H1 (cell line): ENCODE measurements around the gene NPBWR2. TPM values are rescaled to one million over a fixed set of nuclear protein-coding genes. Genes with fewer than 3 reads are reported as not detected.

ENCODE experiments used
- CTCF ChIA-PET: fragments of 300-600 bp; sonication (Branson Sonifier 250); formaldehyde crosslinking; loops from one replicate; lab custom pipeline; 2021; ENCODE audit not compliant: partially characterized antibody; lab: Charles Lee
- POLR2A ChIA-PET: fragments of 300-600 bp; sonication (Branson Sonifier 250); formaldehyde crosslinking; loops from one replicate; lab custom pipeline; 2021; ENCODE audit warnings: inconsistent platforms; ENCODE audit not compliant: partially characterized antibody; lab: Charles Lee
- DNase-seq, 2 experiments: peaks; one replicate each; pipeline versions ENCODE4 v3.0.0 to v3.0.0-alpha.2; 2010 to 2022; ENCODE audit warnings: low spot score in 2 of 2, low read depth in 1 of 2, mixed read lengths in 1 of 2
- FAIRE-seq: peaks from 2 replicates; lab custom pipeline; 2011; peaks lifted over from hg19 to GRCh38; lab: Jason Lieb, UNC
- H2AFZ ChIP-seq: 2 replicates; pipeline ENCODE4 v1.8.1; 2012; ENCODE audit warnings: low read length, inconsistent platforms
- H2AK5ac ChIP-seq: 2 replicates; pipeline ENCODE4 v1.6.1; 2013; ENCODE audit warnings: low read depth, low read length
- H2BK120ac ChIP-seq: replicated peaks from 2 replicates; pipeline ENCODE3; 2013; ENCODE audit warnings: low read depth, low read length, inconsistent platforms
- H2BK12ac ChIP-seq: 2 replicates; pipeline ENCODE4 v1.6.1; 2013; ENCODE audit warnings: low read depth, low read length
- H2BK15ac ChIP-seq: 2 replicates; pipeline ENCODE4 v1.6.1; 2013; ENCODE audit warnings: low read length
- H2BK20ac ChIP-seq: 2 replicates; pipeline ENCODE4 v1.6.1; 2013; ENCODE audit warnings: low read length
- H2BK5ac ChIP-seq: 2 replicates; pipeline ENCODE4 v1.6.1; 2013; ENCODE audit warnings: low read depth, low read length
- H3K14ac ChIP-seq: 2 replicates; pipeline ENCODE4 v1.6.1; 2013; ENCODE audit warnings: inconsistent platforms; ENCODE audit not compliant: insufficient read length
- H3K18ac ChIP-seq: 2 replicates; pipeline ENCODE4 v1.6.1; 2013; ENCODE audit warnings: low read length; ENCODE audit errors: extremely low read depth
- H3K23ac ChIP-seq: 2 replicates; pipeline ENCODE4 v1.6.1; 2013; ENCODE audit warnings: inconsistent platforms; ENCODE audit not compliant: insufficient read length
- H3K23me2 ChIP-seq: 2 replicates; pipeline ENCODE4 v1.6.1; 2013; ENCODE audit warnings: low read depth, low read length
- H3K27ac ChIP-seq: 2 replicates; pipeline ENCODE4 v1.6.1; 2011; ENCODE audit warnings: low read depth, low read length, inconsistent platforms
- H3K27me3 ChIP-seq, 4 experiments: replicated peaks in 1 of 4; 1 replicate in 1 of 4; 2 replicates in 3 of 4; pipeline versions ENCODE4 v1.6.1 to v1.8.1; 2011 to 2013; ENCODE audit warnings: low read length in 3 of 4, mild to moderate bottlenecking in 3 of 4, inconsistent platforms in 2 of 4, mixed read lengths in 2 of 4, moderate library complexity in 1 of 4; ENCODE audit not compliant: control insufficient read depth in 3 of 4, insufficient read depth in 3 of 4; ENCODE audit errors: extremely low read depth in 1 of 4
- H3K36me3 ChIP-seq, 4 experiments: 2 replicates each; pipeline versions ENCODE4 v1.6.1 to v1.8.1; 2011 to 2013; ENCODE audit warnings: mild to moderate bottlenecking in 4 of 4, low read length in 3 of 4, moderate library complexity in 2 of 4, control low read depth in 1 of 4, inconsistent platforms in 1 of 4; ENCODE audit not compliant: insufficient read depth in 4 of 4, control insufficient read depth in 2 of 4
- H3K4ac ChIP-seq: replicated peaks from 2 replicates; pipeline ENCODE3; 2013; ENCODE audit warnings: low read length, low read depth, mixed read lengths, inconsistent platforms; ENCODE audit not compliant: insufficient read length
- H3K4me1 ChIP-seq, 4 experiments: replicated peaks in 1 of 4; 1 replicate in 1 of 4; 2 replicates in 3 of 4; pipeline versions ENCODE4 v1.6.1 to v1.8.1; 2011 to 2013; ENCODE audit warnings: low read length in 3 of 4, inconsistent platforms in 2 of 4, mixed read lengths in 1 of 4; ENCODE audit not compliant: insufficient read depth in 4 of 4, control insufficient read depth in 3 of 4
- H3K4me2 ChIP-seq, 2 experiments: 2 replicates each; pipeline versions ENCODE4 v1.6.1 to v1.8.1; 2011 to 2013; ENCODE audit warnings: low read depth in 2 of 2, low read length in 2 of 2, control low read depth in 1 of 2, inconsistent platforms in 1 of 2, mild to moderate bottlenecking in 1 of 2; ENCODE audit not compliant: insufficient read depth in 1 of 2
- H3K4me3 ChIP-seq, 4 experiments: fragments of 200-600, 300-600 bp in 1 of 4; sonication (generic), shearing (Covaris generic), sonication (Bioruptor Twin) in 1 of 4; 2 replicates each; pipeline versions ENCODE4 v1.5.1 to v1.8.1; 2011 to 2016; ENCODE audit warnings: low read length in 4 of 4, low read depth in 3 of 4, control low read depth in 2 of 4, inconsistent platforms in 2 of 4, mild to moderate bottlenecking in 2 of 4, mixed read lengths in 1 of 4, moderate library complexity in 1 of 4; ENCODE audit not compliant: insufficient read depth in 2 of 4; ENCODE audit errors: extremely low read depth in 1 of 4
- H3K56ac ChIP-seq: replicated peaks from 2 replicates; pipeline ENCODE3; 2013; ENCODE audit warnings: low read depth, mild to moderate bottlenecking, mixed read lengths, low read length, inconsistent platforms; ENCODE audit not compliant: insufficient read length
- H3K79me1 ChIP-seq: 2 replicates; pipeline ENCODE4 v1.6.1; 2013; ENCODE audit warnings: low read depth, low read length, control low read depth
- H3K79me2 ChIP-seq, 2 experiments: 2 replicates each; pipeline versions ENCODE4 v1.6.1 to v1.8.1; 2012 to 2013; ENCODE audit warnings: low read length in 2 of 2, mild to moderate bottlenecking in 2 of 2, inconsistent platforms in 1 of 2; ENCODE audit not compliant: insufficient read depth in 2 of 2, control insufficient read depth in 1 of 2
- H3K9ac ChIP-seq, 4 experiments: replicated peaks in 1 of 4; 1 replicate in 1 of 4; 2 replicates in 3 of 4; pipeline versions ENCODE4 v1.6.1 to v1.8.1; 2011 to 2013; ENCODE audit warnings: low read depth in 3 of 4, low read length in 3 of 4, control low read depth in 2 of 4, mild to moderate bottlenecking in 2 of 4, moderate library complexity in 2 of 4, inconsistent platforms in 1 of 4; ENCODE audit errors: extremely low read depth in 1 of 4
- H3K9me3 ChIP-seq, 2 experiments: 2 replicates each; pipeline versions ENCODE4 v1.6.1 to v1.8.1; 2012 to 2013; ENCODE audit warnings: mild to moderate bottlenecking in 2 of 2, moderate library complexity in 2 of 2, control low read depth in 1 of 2, inconsistent platforms in 1 of 2, low read depth in 1 of 2, low read length in 1 of 2, mixed read lengths in 1 of 2; ENCODE audit not compliant: insufficient read depth in 2 of 2
- H4K20me1 ChIP-seq, 2 experiments: replicated peaks in 1 of 2; 2 replicates each; pipeline versions ENCODE3 to v1.8.1; 2011 to 2013; ENCODE audit warnings: inconsistent platforms in 2 of 2, low read length in 2 of 2, mild to moderate bottlenecking in 1 of 2; ENCODE audit not compliant: insufficient read depth in 2 of 2, control insufficient read depth in 1 of 2
- H4K5ac ChIP-seq: 2 replicates; pipeline ENCODE4 v1.6.1; 2013; ENCODE audit warnings: low read length, low read depth, mixed read lengths, inconsistent platforms; ENCODE audit not compliant: insufficient read length
- H4K8ac ChIP-seq: 2 replicates; pipeline ENCODE4 v1.8.0; 2013; ENCODE audit warnings: mild to moderate bottlenecking, moderate library complexity, low read length, inconsistent platforms; ENCODE audit not compliant: insufficient read depth; ENCODE audit errors: extremely low read depth
- H4K91ac ChIP-seq: replicated peaks from 2 replicates; pipeline ENCODE3; 2013; ENCODE audit warnings: low read length, mixed read lengths, inconsistent platforms; ENCODE audit not compliant: insufficient read length
- ASH2L ChIP-seq: fragments of 200-600, 300-600 bp; sonication (generic); IDR thresholded peaks from one replicate; pipeline ENCODE4 v1.7.1; 2017; ENCODE audit warnings: low read length
- EGR1 ChIP-seq: IDR thresholded peaks from 2 replicates; pipeline ENCODE4 v1.6.1; 2011; ENCODE audit warnings: low read depth, low read length, borderline replicate concordance
- SAP30 ChIP-seq: fragments of 300-600 bp; sonication (generic); IDR thresholded peaks from 2 replicates; pipeline ENCODE4 v1.7.1; 2012; ENCODE audit warnings: low read length, moderate library complexity, mild to moderate bottlenecking, inconsistent platforms; ENCODE audit not compliant: insufficient read depth, insufficient replicate concordance
- WGBS, 2 experiments: shearing (Covaris generic) in 1 of 2; methylation state at CpG; one replicate each; pipeline versions ENCODE4 v1.1.6 to v1.1.7; 2013 to 2015; ENCODE audit warnings: low lambda C conversion rate in 2 of 2, mixed read lengths in 2 of 2, inconsistent platforms in 1 of 2, low coverage in 1 of 2, missing lambda C conversion rate in 1 of 2; ENCODE audit not compliant: insufficient replicate concordance in 2 of 2, insufficient coverage in 1 of 2, insufficient read length in 1 of 2; ENCODE audit errors: extremely low coverage in 1 of 2, missing lambda C conversion rate in 1 of 2; 5-methylcytosine and 5-hydroxymethylcytosine counted together
- polyA plus RNA-seq, 7 experiments: library from polyadenylated mRNA; depleted of rRNA in 3 of 7; stranded (reverse) in 5 of 7; unstranded in 2 of 7; fragments of >200 nt in 5 of 7; fragments of 200-250 nt in 2 of 7; gene quantifications; 1 replicate in 5 of 7; 2 replicates in 1 of 7; 4 replicates in 1 of 7; pipeline versions ENCODE4 v1.2.1 to v1.2.3, GENCODE V29; 2011 to 2013; ENCODE audit warnings: missing spikeins in 2 of 7, mixed read lengths in 2 of 7
- total RNA-seq: library from RNA; stranded (reverse); fragmentation: NEBNext Ultra II Directional; extraction: Animal tissue kit (Norgen Biotek cat#: 25700); gene quantifications from 2 replicates; pipeline ENCODE4 v1.2.1, GENCODE V29; 2021

Gene NPBWR2
- total and polyA plus RNA-seq, 2 of the 8 experiments (the other 6 are each of a cell fraction or from before 2014, with no cell fraction given) = not detected

- Histone ChIP-seq H3K18ac (peak overlapping the region; percentile 71; the same call in 1 of the 2 replicates), H2AK5ac (no peak overlapping the region), H2AFZ (no peak overlapping the region), H3K27ac (no peak overlapping the region), H2BK12ac (no peak overlapping the region), H3K23ac (no peak overlapping the region), H4K8ac (no peak overlapping the region), H3K79me2 (no peaks in the 10 kb centered on the region), H2BK20ac (no peak overlapping the region), H3K4me3 (peak overlapping the region; percentile 60 to 92 (median 71)), H3K9ac (no peak overlapping the region), H3K4me2 (peak overlapping the region; percentile 67 to 78), H4K20me1 (peaks cover 0 to 4% of the 10 kb centered on the region in 2 experiments), H4K91ac (no peak overlapping the region), H4K5ac (no peak overlapping the region), H2BK5ac (no peak overlapping the region), H3K9me3 (no peaks in the 10 kb centered on the region), H2BK15ac (no peak overlapping the region), H2BK120ac (no peak overlapping the region), H3K56ac (no peak overlapping the region), H3K79me1 (no peaks in the 10 kb centered on the region), H3K23me2 (peaks cover 18% of the 10 kb centered on the region; the same call in 1 of the 2 replicates), H3K27me3 (peaks cover 1 to 31% (median 24%) of the 10 kb centered on the region in 4 experiments), H3K4me1 (peaks cover 0 to 30% (median 15%) of the 10 kb centered on the region in 4 experiments; a peak in 5 of 7 replicates), H3K36me3 (peaks cover 0 to 1% (median under 1%) of the 10 kb centered on the region in 4 experiments; a peak in 3 of 8 replicates), H3K14ac (no peak overlapping the region), H3K4ac (no peak overlapping the region)
- no peak for DNase-seq
- no peak for FAIRE-seq
- CTCF ChIA-PET = interaction anchor here (1.6 to 13.0 kb wide), 6 partner anchors 10 to 39 kb away, joined by 5 to 144 read pairs (median 25); partner anchors contain the start of genes SOX18 and TCEA2
- TF ChIP-seq EGR1 = no peak
- no peak for TF ChIP-seq SAP30
- no peak for TF ChIP-seq ASH2L
- 59% methylated on average over 4 of the region's 4 CpGs; no CpG with 5 or more reads in 1 of the 2 experiments for WGBS, 2 experiments
- POLR2A ChIA-PET = interaction anchor here (0.6 to 4.6 kb wide), 4 partner anchors 13 to 212 kb away, joined by 3 to 27 read pairs (median 4); partner anchors contain the start of gene TCEA2
Measured at GRCh38 chr20:64078934-64079272, 28.5 kb downstream of the NPBWR2 start.
